ENCODE measurements around the gene IGSF21.

Gene IGSF21

DNA sequence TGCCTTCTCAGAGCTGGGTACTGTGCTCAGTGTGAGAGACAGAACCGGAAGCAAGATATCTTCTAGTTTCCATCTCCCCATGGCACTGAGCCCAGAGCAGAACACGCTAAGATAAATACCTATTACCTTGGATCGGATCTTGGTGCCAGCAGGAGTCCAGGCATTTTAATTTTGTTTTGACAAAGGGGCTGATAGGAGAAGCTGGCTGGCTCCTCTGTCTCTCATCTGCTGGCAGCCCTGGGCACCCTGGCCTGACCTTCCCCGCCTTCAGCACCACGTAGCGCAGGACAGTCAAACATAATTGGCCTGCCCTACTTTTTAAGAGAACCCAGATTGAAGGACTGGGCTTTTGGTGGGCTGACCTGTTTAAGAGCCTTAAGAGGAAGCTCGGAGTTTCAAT, 212.5 kb downstream of the IGSF21 start:
- TF ChIP-seq, protein P1, sequence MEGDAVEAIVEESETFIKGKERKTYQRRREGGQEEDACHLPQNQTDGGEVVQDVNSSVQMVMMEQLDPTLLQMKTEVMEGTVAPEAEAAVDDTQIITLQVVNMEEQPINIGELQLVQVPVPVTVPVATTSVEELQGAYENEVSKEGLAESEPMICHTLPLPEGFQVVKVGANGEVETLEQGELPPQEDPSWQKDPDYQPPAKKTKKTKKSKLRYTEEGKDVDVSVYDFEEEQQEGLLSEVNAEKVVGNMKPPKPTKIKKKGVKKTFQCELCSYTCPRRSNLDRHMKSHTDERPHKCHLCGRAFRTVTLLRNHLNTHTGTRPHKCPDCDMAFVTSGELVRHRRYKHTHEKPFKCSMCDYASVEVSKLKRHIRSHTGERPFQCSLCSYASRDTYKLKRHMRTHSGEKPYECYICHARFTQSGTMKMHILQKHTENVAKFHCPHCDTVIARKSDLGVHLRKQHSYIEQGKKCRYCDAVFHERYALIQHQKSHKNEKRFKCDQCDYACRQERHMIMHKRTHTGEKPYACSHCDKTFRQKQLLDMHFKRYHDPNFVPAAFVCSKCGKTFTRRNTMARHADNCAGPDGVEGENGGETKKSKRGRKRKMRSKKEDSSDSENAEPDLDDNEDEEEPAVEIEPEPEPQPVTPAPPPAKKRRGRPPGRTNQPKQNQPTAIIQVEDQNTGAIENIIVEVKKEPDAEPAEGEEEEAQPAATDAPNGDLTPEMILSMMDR (IDR thresholded peaks at IDR 0.05; ENCODE audit: low read depth, low read length, poor library complexity, severe bottlenecking): no peak
- TF ChIP-seq EZH2phosphoT487 (IDR thresholded peaks at IDR 0.05; ENCODE audit: borderline replicate concordance, low read length): no peak
- no peak overlapping the region for H3K27ac ChIP-seq (ENCODE audit: low read depth, low read length)
- H4K20me1 ChIP-seq (ENCODE audit: control insufficient read depth, insufficient read depth, low read depth, low read length): no peaks in the 10 kb centered on the region

DNA sequence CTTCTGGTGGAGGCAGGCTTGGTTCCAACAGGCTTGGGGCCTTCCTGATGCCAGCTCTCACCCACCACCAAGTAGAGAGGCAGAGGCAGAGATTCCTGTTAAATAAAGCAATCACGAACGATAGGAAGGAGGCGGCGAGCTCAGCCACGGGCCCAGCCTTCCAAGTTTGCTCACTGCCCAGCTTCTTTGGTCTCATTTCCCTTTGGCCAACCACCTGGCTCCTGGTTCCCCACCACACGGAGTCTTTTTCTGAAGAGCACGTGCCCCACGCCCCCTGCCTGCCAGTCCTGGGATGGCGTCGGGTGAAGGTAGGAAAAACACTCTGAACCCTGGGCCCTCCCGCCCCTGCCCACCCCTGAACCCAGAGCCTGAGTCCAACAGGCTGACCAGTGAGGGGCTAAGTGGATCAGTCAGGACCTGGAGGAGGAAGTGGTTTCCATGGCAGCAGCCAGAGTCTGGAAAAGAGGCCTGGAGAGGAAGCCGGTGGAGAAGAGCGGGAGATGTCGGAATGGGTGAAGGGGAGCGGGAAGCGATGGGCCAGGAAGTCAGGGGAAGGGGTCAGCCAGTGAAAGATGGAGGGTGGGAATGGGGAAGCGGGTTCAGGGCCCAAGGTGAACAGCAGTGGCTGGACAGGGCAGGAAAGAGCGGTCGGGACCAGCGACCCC, 214.9 kb downstream of the IGSF21 start:
- TF ChIP-seq EZH2phosphoT487 (IDR thresholded peaks at IDR 0.05; ENCODE audit: borderline replicate concordance, low read length): no peak
- TF ChIP-seq, protein P1 (IDR thresholded peaks at IDR 0.05; ENCODE audit: low read depth, low read length, poor library complexity, severe bottlenecking): peak; percentile 23
- H3K4me2 ChIP-seq (ENCODE audit: low read length): no peak overlapping the region
- H3K9me3 ChIP-seq (ENCODE audit: control insufficient read depth, insufficient read depth, low read length): no peaks in the 10 kb centered on the region
- H4K20me1 ChIP-seq (ENCODE audit: control insufficient read depth, insufficient read depth, low read depth, low read length): no peaks in the 10 kb centered on the region
- H3K27ac ChIP-seq (ENCODE audit: low read depth, low read length): no peak overlapping the region
- no peaks in the 10 kb centered on the region for H3K36me3 ChIP-seq (ENCODE audit: control insufficient read depth, low read length)
- H3K27me3 ChIP-seq (ENCODE audit: control insufficient read depth, low read length): no peaks in the 10 kb centered on the region
- H3K9me2 ChIP-seq (replicated peaks; ENCODE audit: control insufficient read depth, low read length): no peaks in the 10 kb centered on the region
- no peaks in the 10 kb centered on the region for H3F3A ChIP-seq (ENCODE audit: control insufficient read depth, insufficient read depth)
- no peaks in the 10 kb centered on the region for H3K79me2 ChIP-seq (ENCODE audit: control insufficient read depth, low read length)
- H3K4me1 ChIP-seq (ENCODE audit: control insufficient read depth, low read length): no peaks in the 10 kb centered on the region
- H3K4me3 ChIP-seq (ENCODE audit: low read length): no peak overlapping the region

More for the DNA sequence above, 212.5 kb downstream of the IGSF21 start:
- Histone ChIP-seq H3K36me3 (ENCODE audit: control insufficient read depth, low read length) (no peaks in the 10 kb centered on the region), H3K4me2 (ENCODE audit: low read length) (no peak overlapping the region), H3K9me3 (ENCODE audit: control insufficient read depth, insufficient read depth, low read length) (no peaks in the 10 kb centered on the region), H3K27me3 (ENCODE audit: control insufficient read depth, low read length) (no peaks in the 10 kb centered on the region), H3F3A (ENCODE audit: control insufficient read depth, insufficient read depth) (no peaks in the 10 kb centered on the region), H3K4me1 (ENCODE audit: control insufficient read depth, low read length) (no peaks in the 10 kb centered on the region), H3K9me2 (replicated peaks; ENCODE audit: control insufficient read depth, low read length) (no peaks in the 10 kb centered on the region), H3K79me2 (ENCODE audit: control insufficient read depth, low read length) (no peaks in the 10 kb centered on the region), H3K4me3 (ENCODE audit: low read length) (no peak overlapping the region)

DNA sequence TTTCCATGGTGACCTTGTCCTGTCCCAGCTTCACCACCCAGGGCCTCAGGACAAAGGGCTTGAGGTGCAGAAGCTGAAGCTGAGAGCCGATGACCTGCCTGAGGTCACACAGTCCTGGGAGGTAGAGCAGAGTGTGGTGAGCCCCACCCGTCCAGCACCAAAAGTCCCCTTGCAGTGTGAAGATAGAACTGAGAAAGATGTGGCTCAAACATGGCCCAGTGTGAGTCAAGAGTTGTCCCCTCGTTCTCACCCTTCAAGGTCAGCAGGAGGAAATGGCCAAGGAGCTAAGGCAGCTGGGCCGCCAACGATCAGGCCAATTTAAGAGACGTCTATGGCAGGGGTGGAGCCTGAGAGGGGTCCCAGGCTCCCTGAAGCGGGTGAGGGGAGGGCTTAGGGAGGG, 215.7 kb downstream of the IGSF21 start:
- Histone ChIP-seq H3K9me3 (ENCODE audit: control insufficient read depth, insufficient read depth, low read length) (no peaks in the 10 kb centered on the region), H3K4me3 (ENCODE audit: low read length) (no peak overlapping the region), H3K9me2 (replicated peaks; ENCODE audit: control insufficient read depth, low read length) (no peaks in the 10 kb centered on the region), H3K27me3 (ENCODE audit: control insufficient read depth, low read length) (no peaks in the 10 kb centered on the region), H3K36me3 (ENCODE audit: control insufficient read depth, low read length) (no peaks in the 10 kb centered on the region), H3K79me2 (ENCODE audit: control insufficient read depth, low read length) (no peaks in the 10 kb centered on the region), H3K27ac (ENCODE audit: low read depth, low read length) (no peak overlapping the region), H3K4me1 (ENCODE audit: control insufficient read depth, low read length) (no peaks in the 10 kb centered on the region), H3K4me2 (ENCODE audit: low read length) (no peak overlapping the region), H4K20me1 (ENCODE audit: control insufficient read depth, insufficient read depth, low read depth, low read length) (no peaks in the 10 kb centered on the region), H3F3A (ENCODE audit: control insufficient read depth, insufficient read depth) (no peaks in the 10 kb centered on the region)
- TF ChIP-seq EZH2phosphoT487 (IDR thresholded peaks at IDR 0.05; ENCODE audit: borderline replicate concordance, low read length): no peak
- TF ChIP-seq, protein P1 (IDR thresholded peaks at IDR 0.05; ENCODE audit: low read depth, low read length, poor library complexity, severe bottlenecking): no peak
